SU-DHL-6 (cell line): ENCODE measurements around the gene ACE.

Experiments
- H2AFZ ChIP-seq: fragments of 200-600 bp; sonication (generic); 2 replicates; pipeline ENCODE4 v1.6.1; 2014; ENCODE audit warnings: low read depth, mild to moderate bottlenecking, moderate library complexity, mixed read lengths, antibody characterized with exemption, low read length; ENCODE audit not compliant: severe bottlenecking
- H3F3A ChIP-seq: fragments of 200-600 bp; shearing (Covaris generic); 2 replicates; pipeline ENCODE4 v1.6.0; 2016; ENCODE audit warnings: antibody characterized with exemption, mild to moderate bottlenecking; ENCODE audit not compliant: insufficient read depth
- H3K27ac ChIP-seq: fragments of 200-600 bp; sonication (generic); 2 replicates; pipeline ENCODE4 v1.5.1; 2016; ENCODE audit warnings: low read depth, mild to moderate bottlenecking, low read length, moderate library complexity, mixed read lengths
- H3K27me3 ChIP-seq: fragments of 200-600 bp; sonication (generic), shearing (Covaris generic); 2 replicates; pipeline ENCODE4 v1.6.0; 2014; ENCODE audit warnings: mild to moderate bottlenecking, low read length
- H3K36me3 ChIP-seq: fragments of 200-600 bp; sonication (generic); 2 replicates; pipeline ENCODE4 v1.6.1; 2014; ENCODE audit warnings: mild to moderate bottlenecking, low read length, mixed read lengths
- H3K4me2 ChIP-seq: fragments of 300-600, 200-600 bp; shearing (Covaris generic), sonication (generic); 2 replicates; pipeline ENCODE4 v1.6.0; 2014; ENCODE audit warnings: low read length, low read depth, mild to moderate bottlenecking; ENCODE audit not compliant: poor library complexity, severe bottlenecking
- H3K4me3 ChIP-seq: fragments of 200-600 bp; sonication (generic); 2 replicates; pipeline ENCODE4 v1.5.1; 2014; ENCODE audit warnings: antibody characterized with exemption, low read length, mild to moderate bottlenecking, mixed read lengths; ENCODE audit not compliant: insufficient read depth, poor library complexity, severe bottlenecking
- H3K79me2 ChIP-seq: fragments of 200-600 bp; sonication (generic); 2 replicates; pipeline ENCODE4 v1.6.1; 2014; ENCODE audit warnings: mild to moderate bottlenecking, low read length, moderate library complexity; ENCODE audit not compliant: insufficient read depth
- H3K9ac ChIP-seq: fragments of 200-600 bp; sonication (generic); 2 replicates; pipeline ENCODE4 v1.7.0; 2014; ENCODE audit warnings: mild to moderate bottlenecking, low read length
- H3K9me2 ChIP-seq: fragments of 200-600 bp; sonication (generic); replicated peaks from 2 replicates; pipeline ENCODE4 v1.6.1; 2014; ENCODE audit warnings: low read length; ENCODE audit not compliant: insufficient read depth
- H3K9me3 ChIP-seq: fragments of 200-600 bp; sonication (generic); 2 replicates; pipeline ENCODE4 v1.6.1; 2014; ENCODE audit warnings: low read length, mixed read lengths; ENCODE audit not compliant: insufficient read depth
- H4K20me1 ChIP-seq: fragments of 200-600 bp; sonication (generic); 2 replicates; pipeline ENCODE4 v1.6.1; 2014; ENCODE audit warnings: low read depth, mild to moderate bottlenecking, antibody characterized with exemption, low read length, moderate library complexity, mixed read lengths
- CTCF ChIP-seq: fragments of 200-600 bp; sonication (generic); IDR thresholded peaks from one replicate; pipeline ENCODE4 v1.5.1; 2017; ENCODE audit warnings: antibody characterized with exemption, mild to moderate bottlenecking, low read length, moderate library complexity; ENCODE audit not compliant: insufficient read depth, poor library complexity, severe bottlenecking
- EZH2phosphoT487 ChIP-seq: fragments of 200-600 bp; sonication (generic), shearing (Covaris generic); conservative IDR thresholded peaks from 2 replicates; pipeline ENCODE4 v1.6.1; 2018; ENCODE audit warnings: mild to moderate bottlenecking, antibody characterized with exemption, low read length, moderate library complexity, mixed read lengths

Gene ACE

GRCh38 chr17:63492940-63493339, 16.1 kb downstream of the ACE start:
- no peak overlapping the region for H3K4me3 ChIP-seq
- H3F3A ChIP-seq = no peaks in the 10 kb centered on the region
- no peaks in the 10 kb centered on the region for H4K20me1 ChIP-seq
- TF ChIP-seq EZH2phosphoT487 (no peak), CTCF (no peak)
- H3K9me2 ChIP-seq = no peaks in the 10 kb centered on the region
- H3K9ac ChIP-seq = no peak overlapping the region
- no peaks in the 10 kb centered on the region for H3K27me3 ChIP-seq
- H3K27ac ChIP-seq = no peak overlapping the region
- no peaks in the 10 kb centered on the region for H3K36me3 ChIP-seq
- H2AFZ ChIP-seq = no peak overlapping the region
- no peak overlapping the region for H3K4me2 ChIP-seq
- no peaks in the 10 kb centered on the region for H3K79me2 ChIP-seq
- no peaks in the 10 kb centered on the region for H3K9me3 ChIP-seq

- no peak overlapping the region for H3K4me3 ChIP-seq
- H3K27ac ChIP-seq = no peak overlapping the region
- H2AFZ ChIP-seq = no peak overlapping the region
- H3K4me2 ChIP-seq = no peak overlapping the region
- no peak overlapping the region for H3K9ac ChIP-seq
- H3K9me3 ChIP-seq = no peaks in the 10 kb centered on the region
- no peaks in the 10 kb centered on the region for H3K9me2 ChIP-seq
- H3F3A ChIP-seq = no peaks in the 10 kb centered on the region
- H3K36me3 ChIP-seq = no peaks in the 10 kb centered on the region
- no peaks in the 10 kb centered on the region for H3K79me2 ChIP-seq
- H3K27me3 ChIP-seq = no peaks in the 10 kb centered on the region
- no peak for TF ChIP-seq CTCF
- TF ChIP-seq EZH2phosphoT487 = no peak
- no peaks in the 10 kb centered on the region for H4K20me1 ChIP-seq
These were observed 16.6 kb downstream of the ACE start for GRCh38 chr17:63493411-63493810.

- no peak overlapping the region for H3K4me2 ChIP-seq
- no peak overlapping the region for H3K27ac ChIP-seq
- no peaks in the 10 kb centered on the region for H3K36me3 ChIP-seq
- TF ChIP-seq EZH2phosphoT487 = no peak
- TF ChIP-seq CTCF = no peak
- H3F3A ChIP-seq = no peaks in the 10 kb centered on the region
- H3K4me3 ChIP-seq = no peak overlapping the region
- no peaks in the 10 kb centered on the region for H3K27me3 ChIP-seq
- no peaks in the 10 kb centered on the region for H3K9me3 ChIP-seq
- no peaks in the 10 kb centered on the region for H3K79me2 ChIP-seq
- no peak overlapping the region for H2AFZ ChIP-seq
- no peaks in the 10 kb centered on the region for H4K20me1 ChIP-seq
- H3K9me2 ChIP-seq = no peaks in the 10 kb centered on the region
- H3K9ac ChIP-seq = no peak overlapping the region
These were observed 17.6 kb downstream of the ACE start for GRCh38 chr17:63494300-63494928.
